Prostate gland (tissue), 2 donors: ENCODE results near the gene PRKAB2. TPM values are rescaled to one million over a fixed set of nuclear protein-coding genes. Genes with fewer than 3 reads are reported as not detected.

Experiments
- DNase-seq: peaks from one replicate; pipeline ENCODE4 v3.0.0-alpha.2; 2019; ENCODE audit warnings: low spot score
- H3K27ac ChIP-seq, 2 donors: fragments of 200-600 bp; sonication (generic); 2 replicates each; pipeline ENCODE4 v1.5.1; 2017 to 2019
- H3K27me3 ChIP-seq: fragments of 200-600 bp; sonication (generic); replicated peaks from 2 replicates; pipeline ENCODE4 v1.5.1; 2019; ENCODE audit not compliant: insufficient read depth
- H3K36me3 ChIP-seq, 2 donors: fragments of 200-600 bp; sonication (generic); 1 replicate in 1 of 2; 2 replicates in 1 of 2; pipeline versions ENCODE4 v1.5.1 to v1.8.1; 2017 to 2019
- H3K4me1 ChIP-seq: fragments of 200-600 bp; sonication (generic); replicated peaks from 2 replicates; pipeline ENCODE4 v1.5.1; 2019
- H3K4me3 ChIP-seq, 2 donors: fragments of 200-600 bp; sonication (generic); 2 replicates each; pipeline ENCODE4 v1.5.1; 2017 to 2019
- H3K9me3 ChIP-seq: fragments of 200-600 bp; sonication (generic); 2 replicates; pipeline ENCODE4 v1.5.1; 2017
- POLR2A ChIP-seq: fragments of 450-650 bp; IDR thresholded peaks from one replicate; pipeline ENCODE4 v1.6.1; 2016; ENCODE audit warnings: antibody characterized with exemption, mild to moderate bottlenecking
- POLR2AphosphoS5 ChIP-seq: sonication (generic); formaldehyde crosslinking; IDR thresholded peaks from one replicate; pipeline ENCODE4 v1.6.1; 2017; ENCODE audit warnings: antibody characterized with exemption
- WGBS: methylation state at CpG from one replicate; pipeline ENCODE4 v1.1.5; 2018; 5-methylcytosine and 5-hydroxymethylcytosine counted together
- intact Hi-C: fragments of 100-400 bp; cut with DNase I; formaldehyde crosslinking; loops from one replicate; pipeline ENCODE4 v1.14.2; 2022
- total RNA-seq, 2 donors: library from RNA; depleted of rRNA; stranded (reverse); fragments of >200 nt; gene quantifications; one replicate each; pipeline ENCODE4 v1.1.0, GENCODE V29; 2016
- TF ChIP-seq, protein P1 (sequence below), 4 experiments: fragments of 200-600 bp in 2 of 4; fragments of 450-650 bp in 2 of 4; sonication (generic) in 2 of 4; IDR thresholded peaks; 1 replicate in 3 of 4; 2 replicates in 1 of 4; pipeline ENCODE4 v1.5.1; 2016 to 2019; ENCODE audit warnings: antibody characterized with exemption in 4 of 4, mild to moderate bottlenecking in 2 of 4, moderate library complexity in 2 of 4

Gene PRKAB2
- total RNA-seq, 2 donors from 2014 or later, result 12.3 to 14.0 TPM

DNA sequence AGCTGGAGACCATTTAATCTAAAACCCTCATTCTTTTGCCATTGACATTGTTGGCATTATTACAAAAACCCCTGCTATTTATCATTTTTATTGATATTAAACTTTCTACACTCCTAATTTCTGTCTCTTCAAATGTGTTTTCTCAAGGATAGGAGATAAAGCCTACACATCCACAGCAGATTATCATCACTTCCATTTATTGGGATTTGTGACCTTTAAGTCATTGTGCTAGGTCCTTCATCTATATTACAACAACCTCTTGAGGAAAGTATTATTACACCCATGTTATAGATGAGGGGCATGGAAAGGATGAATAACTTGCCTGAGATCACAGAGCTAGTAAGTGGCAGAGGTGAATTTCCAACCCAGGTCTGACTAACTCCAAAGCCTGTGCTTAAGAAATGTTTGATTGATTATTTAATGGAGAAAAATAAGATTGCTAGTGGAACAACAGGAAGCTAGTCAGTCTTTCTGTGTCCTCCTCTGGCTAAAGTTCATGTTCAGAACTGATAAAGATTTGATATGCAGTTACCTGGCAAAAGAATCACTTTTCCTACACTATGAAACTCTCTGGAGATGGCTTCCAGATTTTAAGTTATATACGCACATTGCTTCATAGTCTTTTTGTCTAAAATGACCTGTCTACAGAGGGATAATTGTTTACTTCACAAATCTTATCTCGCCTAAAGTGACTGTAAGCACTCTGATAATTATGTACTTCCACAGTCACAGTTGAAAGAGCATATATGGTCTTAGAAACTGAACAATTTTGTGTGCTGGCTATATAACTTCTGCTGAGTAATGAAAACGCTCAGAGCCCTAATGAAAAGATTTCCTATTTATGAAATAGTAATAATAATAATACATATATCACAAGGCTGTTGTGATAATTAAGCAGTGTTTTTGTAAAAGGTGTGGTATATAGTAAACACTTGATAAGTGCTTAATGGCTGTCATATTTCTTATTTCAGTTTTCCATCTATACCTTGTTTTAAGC, 37.9 kb upstream of the PRKAB2 start:
- no peaks in the 10 kb centered on the region for H3K36me3 ChIP-seq
- no peak overlapping the region for H3K27ac ChIP-seq
- 90% methylated on average over 3 of the region's 3 CpGs for WGBS
- no peaks in the 10 kb centered on the region for H3K27me3 ChIP-seq
- DNase-seq, result no peak
- H3K4me3 ChIP-seq, result no peak overlapping the region
- H3K9me3 ChIP-seq, result no peaks in the 10 kb centered on the region
- TF ChIP-seq POLR2A (no peak), POLR2AphosphoS5 (no peak)
- TF ChIP-seq, protein P1, sequence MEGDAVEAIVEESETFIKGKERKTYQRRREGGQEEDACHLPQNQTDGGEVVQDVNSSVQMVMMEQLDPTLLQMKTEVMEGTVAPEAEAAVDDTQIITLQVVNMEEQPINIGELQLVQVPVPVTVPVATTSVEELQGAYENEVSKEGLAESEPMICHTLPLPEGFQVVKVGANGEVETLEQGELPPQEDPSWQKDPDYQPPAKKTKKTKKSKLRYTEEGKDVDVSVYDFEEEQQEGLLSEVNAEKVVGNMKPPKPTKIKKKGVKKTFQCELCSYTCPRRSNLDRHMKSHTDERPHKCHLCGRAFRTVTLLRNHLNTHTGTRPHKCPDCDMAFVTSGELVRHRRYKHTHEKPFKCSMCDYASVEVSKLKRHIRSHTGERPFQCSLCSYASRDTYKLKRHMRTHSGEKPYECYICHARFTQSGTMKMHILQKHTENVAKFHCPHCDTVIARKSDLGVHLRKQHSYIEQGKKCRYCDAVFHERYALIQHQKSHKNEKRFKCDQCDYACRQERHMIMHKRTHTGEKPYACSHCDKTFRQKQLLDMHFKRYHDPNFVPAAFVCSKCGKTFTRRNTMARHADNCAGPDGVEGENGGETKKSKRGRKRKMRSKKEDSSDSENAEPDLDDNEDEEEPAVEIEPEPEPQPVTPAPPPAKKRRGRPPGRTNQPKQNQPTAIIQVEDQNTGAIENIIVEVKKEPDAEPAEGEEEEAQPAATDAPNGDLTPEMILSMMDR (IDR thresholded peaks at IDR 0.05), result no peak
- H3K4me1 ChIP-seq, result no peaks in the 10 kb centered on the region
- intact Hi-C loops, result no loop called here

DNA sequence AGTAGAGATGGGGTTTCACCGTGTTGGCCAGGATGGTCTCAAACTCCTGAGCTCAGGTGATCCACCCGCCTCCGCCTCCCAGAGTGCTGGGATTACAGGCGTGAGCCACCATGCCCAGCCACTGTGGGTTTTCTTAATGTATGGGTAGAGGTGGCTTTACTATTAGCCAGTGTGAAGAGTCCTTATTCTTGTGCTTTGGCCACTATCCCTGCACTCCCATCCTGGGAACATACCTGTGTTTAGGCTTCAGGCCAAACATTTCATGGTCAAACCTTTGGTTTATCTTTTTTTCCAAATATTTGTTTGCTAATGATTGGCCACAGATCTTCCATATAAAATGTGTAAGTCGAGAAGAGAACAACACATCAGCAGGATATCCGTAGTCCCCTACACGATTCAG, 36.3 kb upstream of the PRKAB2 start:
- WGBS, result 86% methylated on average over 7 of the region's 7 CpGs
- TF ChIP-seq, protein P1 (IDR thresholded peaks at IDR 0.05), result no peak
- TF ChIP-seq POLR2A (no peak), POLR2AphosphoS5 (no peak)
- Histone ChIP-seq H3K9me3 (no peaks in the 10 kb centered on the region), H3K4me3 (no peak overlapping the region), H3K27me3 (no peaks in the 10 kb centered on the region), H3K36me3 (no peaks in the 10 kb centered on the region), H3K4me1 (no peaks in the 10 kb centered on the region), H3K27ac (no peak overlapping the region)
- intact Hi-C loops, result no loop called here
- DNase-seq, result no peak

DNA sequence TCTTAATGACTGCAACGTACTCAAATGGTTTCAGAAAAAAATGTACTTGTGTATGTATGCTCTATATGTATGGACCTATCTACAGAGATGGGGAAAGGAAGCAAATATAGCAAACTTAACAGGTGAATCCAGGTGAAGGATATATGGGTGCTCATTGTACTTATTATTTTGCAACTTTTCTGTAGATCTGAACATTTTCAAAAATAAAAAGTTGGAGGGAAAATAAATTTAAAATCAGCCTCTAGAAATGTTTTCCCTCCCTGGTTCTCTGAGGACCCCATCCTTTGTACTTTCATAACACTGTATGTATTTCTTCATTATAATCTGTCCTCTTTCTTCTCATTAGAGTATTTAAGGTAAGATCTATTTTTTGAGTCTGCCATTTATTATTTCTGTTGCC, 34.9 kb upstream of the PRKAB2 start:
- WGBS, result 94% methylated on average over 1 of the region's 1 CpG
- Histone ChIP-seq H3K27me3 (no peaks in the 10 kb centered on the region), H3K9me3 (no peaks in the 10 kb centered on the region), H3K4me1 (no peaks in the 10 kb centered on the region), H3K36me3 (no peaks in the 10 kb centered on the region), H3K27ac (no peak overlapping the region), H3K4me3 (no peak overlapping the region)
- intact Hi-C loops, result no loop called here
- DNase-seq, result no peak
- TF ChIP-seq POLR2A (no peak), POLR2AphosphoS5 (no peak)
- TF ChIP-seq, protein P1 (IDR thresholded peaks at IDR 0.05), result no peak

DNA sequence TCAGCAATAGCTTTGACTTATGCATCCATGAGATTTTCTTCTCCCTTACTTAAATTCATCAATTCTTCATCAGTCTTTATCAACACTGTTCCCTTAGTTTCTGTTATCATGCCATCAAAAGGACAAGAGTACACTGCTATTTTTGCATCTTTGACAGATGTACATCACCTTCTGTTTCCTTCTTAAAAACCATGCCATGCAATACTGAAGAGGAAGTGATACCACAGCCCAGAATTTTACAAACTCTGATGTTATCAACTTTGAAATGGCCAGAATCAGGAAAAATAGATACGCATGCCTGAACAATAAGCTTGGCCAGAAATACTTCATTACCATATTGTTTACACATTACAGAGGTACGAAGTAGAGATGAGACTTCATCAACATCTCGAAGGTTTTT, 31.8 kb upstream of the PRKAB2 start:
- Histone ChIP-seq H3K36me3 (no peaks in the 10 kb centered on the region), H3K4me1 (no peaks in the 10 kb centered on the region), H3K9me3 (no peaks in the 10 kb centered on the region), H3K4me3 (no peak overlapping the region), H3K27me3 (no peaks in the 10 kb centered on the region), H3K27ac (no peak overlapping the region)
- intact Hi-C loops, result no loop called here
- 83% methylated on average over 3 of the region's 3 CpGs for WGBS
- DNase-seq, result no peak
- TF ChIP-seq POLR2A, result no peak
- TF ChIP-seq POLR2AphosphoS5, result no peak
- TF ChIP-seq, protein P1 (IDR thresholded peaks at IDR 0.05), result no peak

DNA sequence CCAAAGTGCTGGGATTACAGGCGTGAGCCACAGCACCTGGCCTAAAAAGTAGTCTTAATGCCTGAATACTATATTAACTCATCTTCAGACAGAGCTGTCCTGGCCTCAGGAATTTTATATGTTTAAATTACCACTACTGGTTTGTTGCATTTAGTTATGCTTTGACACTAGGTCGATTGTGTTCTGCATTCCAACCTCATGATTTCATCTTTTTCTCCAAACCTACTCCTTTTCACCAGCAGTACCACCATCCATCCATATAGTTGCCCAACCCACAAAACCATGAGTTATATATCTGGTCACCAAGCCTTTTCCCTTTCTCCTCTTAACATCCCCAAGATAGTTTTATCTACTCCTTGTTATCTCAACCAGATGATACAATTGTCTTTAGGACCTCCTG, 30.3 kb upstream of the PRKAB2 start:
- Histone ChIP-seq H3K4me1 (no peaks in the 10 kb centered on the region), H3K36me3 (no peaks in the 10 kb centered on the region), H3K9me3 (no peaks in the 10 kb centered on the region), H3K27me3 (no peaks in the 10 kb centered on the region), H3K4me3 (no peak overlapping the region), H3K27ac (no peak overlapping the region)
- no peak for DNase-seq
- intact Hi-C loops, result no loop called here
- TF ChIP-seq, protein P1 (IDR thresholded peaks at IDR 0.05), result no peak
- no peak for TF ChIP-seq POLR2A
- no peak for TF ChIP-seq POLR2AphosphoS5
- 78% methylated on average over 2 of the region's 2 CpGs for WGBS
